ENCODE results near the gene TRHDE.

DNA sequence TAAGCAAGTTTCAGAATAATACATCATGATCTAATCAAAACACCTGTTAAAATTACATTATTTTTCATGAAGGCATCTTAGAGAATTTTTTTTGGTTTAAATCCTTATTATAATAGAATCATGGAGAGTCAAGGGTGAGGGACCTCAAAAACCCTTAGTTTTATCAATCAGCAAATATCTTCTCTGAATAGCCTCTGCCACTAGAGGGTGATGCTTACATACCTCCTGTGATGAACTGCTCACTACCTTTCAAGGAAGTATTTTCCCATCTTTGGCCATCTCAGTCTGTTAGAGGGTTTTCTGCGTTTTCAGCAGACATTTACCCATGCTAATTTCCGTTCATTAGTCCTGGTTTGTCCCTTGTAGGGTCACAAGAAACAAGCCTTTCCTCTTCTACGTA lies 200.2 kb downstream of the TRHDE start:
- TF ChIP-seq, protein P1, sequence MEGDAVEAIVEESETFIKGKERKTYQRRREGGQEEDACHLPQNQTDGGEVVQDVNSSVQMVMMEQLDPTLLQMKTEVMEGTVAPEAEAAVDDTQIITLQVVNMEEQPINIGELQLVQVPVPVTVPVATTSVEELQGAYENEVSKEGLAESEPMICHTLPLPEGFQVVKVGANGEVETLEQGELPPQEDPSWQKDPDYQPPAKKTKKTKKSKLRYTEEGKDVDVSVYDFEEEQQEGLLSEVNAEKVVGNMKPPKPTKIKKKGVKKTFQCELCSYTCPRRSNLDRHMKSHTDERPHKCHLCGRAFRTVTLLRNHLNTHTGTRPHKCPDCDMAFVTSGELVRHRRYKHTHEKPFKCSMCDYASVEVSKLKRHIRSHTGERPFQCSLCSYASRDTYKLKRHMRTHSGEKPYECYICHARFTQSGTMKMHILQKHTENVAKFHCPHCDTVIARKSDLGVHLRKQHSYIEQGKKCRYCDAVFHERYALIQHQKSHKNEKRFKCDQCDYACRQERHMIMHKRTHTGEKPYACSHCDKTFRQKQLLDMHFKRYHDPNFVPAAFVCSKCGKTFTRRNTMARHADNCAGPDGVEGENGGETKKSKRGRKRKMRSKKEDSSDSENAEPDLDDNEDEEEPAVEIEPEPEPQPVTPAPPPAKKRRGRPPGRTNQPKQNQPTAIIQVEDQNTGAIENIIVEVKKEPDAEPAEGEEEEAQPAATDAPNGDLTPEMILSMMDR (IDR thresholded peaks at IDR 0.05; ENCODE audit: poor library complexity, severe bottlenecking), result no peak
- no peak for TF ChIP-seq EP300 (conservative IDR thresholded peaks at IDR 0.05; ENCODE audit: poor library complexity, severe bottlenecking)
- no peak for TF ChIP-seq EZH2 (IDR thresholded peaks at IDR 0.05; ENCODE audit: borderline replicate concordance, insufficient read depth, low read length, poor library complexity, severe bottlenecking)
